ENCODE measurements around the gene FCRLB.

- TF ChIP-seq CTCF (IDR thresholded peaks at IDR 0.05 in 2 of 3, conservative IDR thresholded peaks at IDR 0.05 in 1 of 3; ENCODE audit: insufficient read depth in 2 of 3, low read depth in 1 of 3, low read length in 3 of 3) (no peak), RFX1 (IDR thresholded peaks at IDR 0.05) (no peak), MITF (IDR thresholded peaks at IDR 0.05) (no peak), GABPA (tag; conservative IDR thresholded peaks at IDR 0.05; ENCODE audit: low read depth) (no peak), MEF2D (tag; conservative IDR thresholded peaks at IDR 0.05; ENCODE audit: low read depth) (no peak), KLF13 (tag; IDR thresholded peaks at IDR 0.05; ENCODE audit: borderline replicate concordance, low read depth) (no peak), ZNF274 (IDR thresholded peaks at IDR 0.05; ENCODE audit: borderline replicate concordance, low read depth, low read length) (no peak), EGR1 (conservative IDR thresholded peaks at IDR 0.05) (no peak), NFIC (IDR thresholded peaks at IDR 0.05) (no peak), SREBF1 (IDR thresholded peaks at IDR 0.05; ENCODE audit: borderline replicate concordance, low read depth, low read length) (no peak), USF2 (CRISPR knock-in tag; IDR thresholded peaks at IDR 0.05) (no peak), MED1 (CRISPR knock-in tag; IDR thresholded peaks at IDR 0.05; ENCODE audit: borderline replicate concordance) (no peak), HDAC6 (IDR thresholded peaks at IDR 0.05; ENCODE audit: low read depth, low read length) (no peak), ZNF239 (CRISPR knock-in tag; IDR thresholded peaks at IDR 0.05) (no peak)
Measured at GRCh38 chr1:161740921-161741320, 19.6 kb downstream of the FCRLB start.

Data from K562 (cell line).